Neural cell (in vitro differentiated cells): Measurements from ENCODE around the gene GPC3.

ENCODE experiments used
- EP300 ChIP-seq: fragments of 450-650 bp; conservative IDR thresholded peaks from 2 replicates; pipeline ENCODE4 v1.6.1; 2014; ENCODE audit warnings: antibody characterized with exemption, mild to moderate bottlenecking, moderate library complexity; ENCODE audit not compliant: poor library complexity, severe bottlenecking
- MXI1 ChIP-seq: fragments of 450-650 bp; conservative IDR thresholded peaks from 2 replicates; pipeline ENCODE4 v1.6.1; 2014; ENCODE audit warnings: antibody characterized with exemption, mild to moderate bottlenecking; ENCODE audit not compliant: poor library complexity, severe bottlenecking
- TF ChIP-seq, protein P1 (sequence below): fragments of 450-650 bp; IDR thresholded peaks from 2 replicates; pipeline ENCODE4 v1.5.1; 2014; ENCODE audit warnings: antibody characterized with exemption, mild to moderate bottlenecking, moderate library complexity; ENCODE audit not compliant: poor library complexity, severe bottlenecking

DNA sequence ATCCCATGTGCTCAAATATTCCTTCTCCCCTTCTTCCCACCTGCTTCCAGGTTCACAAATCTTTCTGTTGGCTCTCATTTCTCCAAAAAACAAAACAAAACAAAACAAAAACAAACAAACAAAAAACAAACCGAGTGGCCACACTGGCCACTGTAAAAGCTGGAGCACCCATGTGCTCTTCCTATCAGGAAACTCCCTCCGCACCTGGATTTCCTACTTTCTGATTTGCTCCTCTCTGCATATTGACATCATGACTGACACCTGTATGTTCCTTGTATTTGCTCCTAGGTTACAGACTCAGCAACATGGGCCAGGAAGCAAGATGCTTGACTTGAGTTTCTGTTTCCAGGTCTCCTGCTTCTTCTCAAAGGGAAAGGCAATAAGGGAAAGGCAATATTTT is 258.8 kb downstream of the GPC3 start:
- TF ChIP-seq, protein P1, sequence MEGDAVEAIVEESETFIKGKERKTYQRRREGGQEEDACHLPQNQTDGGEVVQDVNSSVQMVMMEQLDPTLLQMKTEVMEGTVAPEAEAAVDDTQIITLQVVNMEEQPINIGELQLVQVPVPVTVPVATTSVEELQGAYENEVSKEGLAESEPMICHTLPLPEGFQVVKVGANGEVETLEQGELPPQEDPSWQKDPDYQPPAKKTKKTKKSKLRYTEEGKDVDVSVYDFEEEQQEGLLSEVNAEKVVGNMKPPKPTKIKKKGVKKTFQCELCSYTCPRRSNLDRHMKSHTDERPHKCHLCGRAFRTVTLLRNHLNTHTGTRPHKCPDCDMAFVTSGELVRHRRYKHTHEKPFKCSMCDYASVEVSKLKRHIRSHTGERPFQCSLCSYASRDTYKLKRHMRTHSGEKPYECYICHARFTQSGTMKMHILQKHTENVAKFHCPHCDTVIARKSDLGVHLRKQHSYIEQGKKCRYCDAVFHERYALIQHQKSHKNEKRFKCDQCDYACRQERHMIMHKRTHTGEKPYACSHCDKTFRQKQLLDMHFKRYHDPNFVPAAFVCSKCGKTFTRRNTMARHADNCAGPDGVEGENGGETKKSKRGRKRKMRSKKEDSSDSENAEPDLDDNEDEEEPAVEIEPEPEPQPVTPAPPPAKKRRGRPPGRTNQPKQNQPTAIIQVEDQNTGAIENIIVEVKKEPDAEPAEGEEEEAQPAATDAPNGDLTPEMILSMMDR, result no peak
- TF ChIP-seq EP300, result no peak
- no peak for TF ChIP-seq MXI1
